Measurements from ENCODE around the gene RWDD2A. TPM values are rescaled to one million over a fixed set of nuclear protein-coding genes. Genes with fewer than 3 reads are reported as not detected.

RWDD2A gene
- total RNA-seq: 1 to 10 TPM; 4.3 to 5.4 TPM

- DNase-seq: peak; percentile 94 to 96 (median 94)
- Histone ChIP-seq H3K4me3 (peak within 1 kb of the TSS; percentile 72 to 78), H3K27me3 (no peaks in the 10 kb centered on the region), H3K36me3 (replicated peaks in 1 of 2; ENCODE audit: insufficient read depth in 1 of 2, low read depth in 2 of 2) (no peaks in the 10 kb centered on the region), H3K9me3 (no peaks in the 10 kb centered on the region), H3K4me1 (peaks cover 29% of the 10 kb centered on the region), H3K27ac (peak within 1 kb of the TSS; percentile 83 to 95 (median 90))
- intact Hi-C loops (cut with DNase I): no loop called here
- WGBS, 2 donors: 0 to 1% methylated on average over 17 to 82 of the region's 88 CpGs
- peak; percentile 96 to 98 (median 97) for TF ChIP-seq POLR2A (IDR thresholded peaks at IDR 0.05)
- TF ChIP-seq CTCF (IDR thresholded peaks at IDR 0.05): peak in 2 of 7 experiments; percentile 11 to 12
- ATAC-seq: peak; percentile 96
These were observed at the start of gene RWDD2A, which contains the start of gene PGM3 for GRCh38 chr6:83192871-83193746. Gene RWDD2A, plus strand, starts transcription at chr6:83193357. Its CDS starts 1,095 bp downstream, at chr6:83194452. Gene PGM3, minus strand, starts transcription at chr6:83193265. Its CDS starts 2,253 bp downstream, at chr6:83191012.

- no peak for ATAC-seq
- TF ChIP-seq CTCF (IDR thresholded peaks at IDR 0.05): no peak
- no peak for TF ChIP-seq POLR2A (IDR thresholded peaks at IDR 0.05)
- no peaks in the 10 kb centered on the region for H3K4me1 ChIP-seq
- H3K27me3 ChIP-seq: no peaks in the 10 kb centered on the region
- no peaks in the 10 kb centered on the region for H3K9me3 ChIP-seq
- no peak overlapping the region for H3K4me3 ChIP-seq
- no peak overlapping the region for H3K27ac ChIP-seq
- WGBS, 2 donors: 88 to 90% methylated on average over 2 of the region's 2 CpGs
- H3K36me3 ChIP-seq (replicated peaks in 1 of 2; ENCODE audit: insufficient read depth in 1 of 2, low read depth in 2 of 2): peaks cover 0 to 11% of the 10 kb centered on the region in 2 donors
- no peak for DNase-seq
- intact Hi-C loops (cut with DNase I): no loop called here
These were observed 42.0 kb upstream of the RWDD2A start for GRCh38 chr6:83151114-83151513.

- no peak for DNase-seq
- TF ChIP-seq CTCF (IDR thresholded peaks at IDR 0.05) (no peak), POLR2A (IDR thresholded peaks at IDR 0.05) (no peak)
- 86 to 100% methylated on average over 1 of the region's 1 CpG for WGBS, 2 donors
- no peak overlapping the region for H3K4me3 ChIP-seq
- no peak for ATAC-seq
- peaks cover 0 to 12% of the 10 kb centered on the region in 2 donors for H3K36me3 ChIP-seq (replicated peaks in 1 of 2; ENCODE audit: insufficient read depth in 1 of 2, low read depth in 2 of 2)
- no peaks in the 10 kb centered on the region for H3K27me3 ChIP-seq
- intact Hi-C loops (cut with DNase I): no loop called here
- no peaks in the 10 kb centered on the region for H3K4me1 ChIP-seq
- H3K9me3 ChIP-seq: no peaks in the 10 kb centered on the region
- no peak overlapping the region for H3K27ac ChIP-seq
These were observed 40.2 kb upstream of the RWDD2A start for GRCh38 chr6:83152913-83153312.

- no peak overlapping the region for H3K4me3 ChIP-seq
- no peaks in the 10 kb centered on the region for H3K27me3 ChIP-seq
- no peaks in the 10 kb centered on the region for H3K9me3 ChIP-seq
- peaks cover 0 to 12% of the 10 kb centered on the region in 2 donors for H3K36me3 ChIP-seq (replicated peaks in 1 of 2; ENCODE audit: insufficient read depth in 1 of 2, low read depth in 2 of 2)
- intact Hi-C loops (cut with DNase I): no loop called here
- ATAC-seq (no peak), DNase-seq (no peak)
- no peak for TF ChIP-seq CTCF (IDR thresholded peaks at IDR 0.05)
- no peak for TF ChIP-seq POLR2A (IDR thresholded peaks at IDR 0.05)
- WGBS, 2 donors: 78 to 79% methylated on average over 4 of the region's 4 CpGs
- H3K27ac ChIP-seq: no peak overlapping the region
- H3K4me1 ChIP-seq: no peaks in the 10 kb centered on the region
These were observed 39.2 kb upstream of the RWDD2A start for GRCh38 chr6:83153883-83154521.

Measured in body of pancreas (tissue), 4 donors.